Activated effector memory CD4-positive, alpha-beta T cell treated with Interleukin-2 at 50 U/mL for 16 hours (primary cell): ENCODE results near the gene ECM1.

Source experiments
- DNase-seq: peaks from one replicate; pipeline ENCODE4 v3.0.0-alpha.2; 2020

The ECM1 gene

DNA sequence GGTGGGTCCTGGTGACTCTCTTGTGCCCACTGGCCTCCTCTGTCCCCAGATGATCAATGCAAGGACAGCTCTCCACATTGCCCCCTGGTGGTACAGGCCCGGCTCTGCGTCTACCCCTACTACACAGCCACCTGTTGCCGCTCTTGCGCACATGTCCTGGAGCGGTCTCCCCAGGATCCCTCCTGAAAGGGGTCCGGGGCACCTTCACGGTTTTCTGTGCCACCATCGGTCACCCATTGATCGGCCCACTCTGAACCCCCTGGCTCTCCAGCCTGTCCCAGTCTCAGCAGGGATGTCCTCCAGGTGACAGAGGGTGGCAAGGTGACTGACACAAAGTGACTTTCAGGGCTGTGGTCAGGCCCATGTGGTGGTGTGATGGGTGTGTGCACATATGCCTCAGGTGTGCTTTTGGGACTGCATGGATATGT is 52.1 kb downstream of the ECM1 start:
- peak; percentile 58 for DNase-seq

DNA sequence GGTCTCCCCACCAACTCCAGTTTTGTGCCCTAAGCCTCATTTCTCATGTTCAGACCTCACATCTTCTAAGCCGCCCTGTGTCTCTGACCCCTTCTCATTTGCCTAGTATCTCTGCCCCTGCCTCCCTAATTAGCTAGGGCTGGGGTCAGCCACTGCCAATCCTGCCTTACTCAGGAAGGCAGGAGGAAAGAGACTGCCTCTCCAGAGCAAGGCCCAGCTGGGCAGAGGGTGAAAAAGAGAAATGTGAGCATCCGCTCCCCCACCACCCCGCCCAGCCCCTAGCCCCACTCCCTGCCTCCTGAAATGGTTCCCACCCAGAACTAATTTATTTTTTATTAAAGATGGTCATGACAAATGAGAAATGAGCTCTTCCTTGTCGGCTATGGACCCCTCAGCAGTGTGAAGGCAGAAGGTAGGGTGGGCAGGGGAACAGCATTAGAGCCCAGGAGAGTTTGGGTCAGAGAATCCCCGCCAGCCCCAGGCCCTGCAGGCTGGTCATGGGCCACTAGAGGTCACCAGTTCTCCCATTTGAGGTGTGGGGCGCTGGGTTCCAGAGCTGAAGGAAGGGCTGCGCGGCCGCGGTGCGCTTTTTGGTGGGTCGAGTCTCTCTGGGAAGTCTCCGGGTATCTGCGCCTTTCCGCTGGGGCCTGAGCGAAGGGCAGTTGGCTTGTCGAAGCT is 52.8 kb downstream of the ECM1 start:
- DNase-seq: peak; percentile 76

DNA sequence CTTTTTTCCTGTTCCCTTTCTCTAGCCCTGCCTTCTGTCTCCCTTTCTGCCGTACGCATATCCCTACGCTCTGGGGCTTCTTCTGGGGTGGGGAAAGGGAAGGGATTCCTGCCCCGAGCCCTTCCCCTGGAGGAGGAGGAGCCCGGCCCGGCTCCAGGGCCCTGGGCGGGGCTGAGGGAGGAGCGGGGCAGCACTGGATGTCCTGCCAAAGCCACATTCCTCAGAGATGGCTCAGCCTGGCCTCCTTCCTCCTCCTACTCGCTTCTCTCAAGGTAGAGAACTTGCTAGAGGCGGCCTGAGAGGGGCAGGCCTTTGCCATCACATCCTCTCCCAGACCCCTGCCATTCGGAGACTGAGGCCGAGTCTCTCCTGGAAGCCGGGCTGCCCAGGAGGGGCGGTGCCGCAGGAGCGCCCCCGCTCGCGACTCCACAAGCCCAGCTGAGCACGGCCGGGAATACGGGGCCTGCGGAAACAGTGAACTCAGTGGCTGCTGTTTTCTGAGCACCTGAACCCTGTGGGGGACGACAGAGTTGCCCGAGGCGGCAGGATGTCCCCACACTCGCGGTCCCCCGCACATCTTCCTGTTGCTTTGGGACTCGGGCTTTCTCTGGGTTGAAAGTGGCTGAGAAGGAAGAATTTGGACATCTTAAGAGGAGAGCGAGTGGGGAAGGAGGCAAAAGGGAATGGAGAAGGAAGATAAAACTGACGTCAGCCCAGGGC is 53.5 kb downstream of the ECM1 start:
- peak; percentile 59 for DNase-seq

DNA sequence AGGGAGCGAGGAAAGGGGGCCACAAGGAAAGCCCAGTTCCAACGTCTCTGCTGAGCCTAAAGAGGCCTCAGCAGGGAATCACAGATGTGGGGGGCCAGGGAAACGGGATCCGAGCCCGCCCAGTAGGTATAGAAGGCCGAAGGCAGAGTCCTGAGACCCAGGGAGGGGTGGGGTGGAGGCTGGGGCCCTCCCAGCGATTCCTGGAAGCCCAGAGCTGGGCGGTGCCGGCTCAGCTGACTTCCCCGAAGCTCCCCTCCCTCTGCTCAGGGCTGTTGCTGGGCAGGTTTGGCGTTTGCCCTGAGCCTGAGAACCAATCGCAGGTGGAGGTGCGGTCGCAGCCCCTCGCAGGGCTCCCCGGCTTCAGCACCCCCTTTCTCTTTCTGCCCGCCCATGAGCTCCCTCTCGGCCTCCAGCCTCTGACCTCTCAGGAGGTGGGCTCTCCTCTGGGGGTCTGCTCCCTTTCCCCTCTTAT is 54.1 kb downstream of the ECM1 start:
- DNase-seq: peak; percentile 80

DNA sequence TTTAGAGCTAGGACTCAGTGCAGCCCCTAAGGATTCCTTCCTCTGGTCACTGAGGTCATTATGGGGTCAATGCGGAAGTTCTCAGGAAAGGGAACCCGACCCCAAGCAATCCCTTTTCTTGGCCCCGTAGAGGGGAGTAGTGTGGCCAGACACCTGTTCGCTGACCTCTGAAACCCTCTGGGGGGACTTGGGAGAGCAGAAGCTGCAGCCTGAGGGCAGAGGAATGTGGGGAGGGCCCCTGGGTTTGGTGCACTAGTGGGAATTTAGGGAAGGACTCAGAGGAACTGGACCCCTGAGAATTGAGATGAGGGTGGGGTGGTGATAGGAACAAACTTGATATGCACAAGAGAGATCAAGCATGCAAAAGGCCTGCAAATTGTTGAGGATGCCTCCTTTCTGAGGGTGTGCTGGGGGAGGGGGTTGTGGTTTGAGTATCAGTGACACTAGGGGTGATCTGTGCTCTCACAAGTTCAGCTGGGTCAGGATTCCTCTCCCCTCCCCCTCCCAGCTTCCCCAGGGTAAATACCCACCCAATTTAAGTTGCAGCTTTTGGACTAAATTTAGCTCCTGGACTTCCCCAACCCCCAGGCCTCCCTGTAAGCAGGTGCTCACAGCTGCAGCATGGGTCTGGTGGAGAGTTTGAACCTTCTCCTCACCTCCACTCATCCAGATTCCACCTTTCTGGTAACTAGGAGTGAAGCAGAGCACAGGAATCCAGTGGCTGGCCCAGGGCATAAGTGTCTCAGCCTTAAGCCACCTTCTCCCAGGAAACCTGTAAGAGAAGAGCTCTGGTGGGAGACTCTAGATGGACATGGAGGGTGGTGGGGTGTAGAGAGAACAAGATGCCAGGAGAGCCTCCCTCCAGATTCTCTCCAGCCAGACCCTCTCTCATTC is 54.8 kb downstream of the ECM1 start:
- peak; percentile 45 for DNase-seq
